ENCODE data around the gene PDCD4.

The PDCD4 gene

DNA sequence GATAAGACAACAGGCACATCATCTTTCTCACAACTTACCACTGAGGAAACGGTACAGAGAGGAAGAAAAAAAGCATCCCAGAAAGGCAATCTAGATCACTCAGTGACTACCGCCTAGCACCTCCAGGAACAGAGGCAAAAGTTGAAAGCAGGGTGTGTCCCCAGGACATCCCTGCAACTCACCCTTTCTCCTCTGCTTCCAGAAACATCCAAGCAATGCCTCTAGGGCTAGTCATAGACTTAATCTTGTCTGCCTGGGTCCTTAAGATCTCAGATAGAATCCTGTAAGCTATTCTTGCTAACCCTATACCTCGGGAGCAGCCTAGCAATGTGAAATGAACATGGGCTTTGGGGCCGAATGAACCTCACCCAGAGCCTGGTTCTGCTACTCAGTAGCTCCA is 18.8 kb upstream of the PDCD4 start:
- CTCF ChIA-PET = interaction anchor here (0.5 to 2.4 kb wide), 9 partner anchors 10 to 394 kb away, joined by 3 to 13 read pairs (median 3); partner anchors contain the start of gene PDCD4
- H3K9me3 ChIP-seq (ENCODE audit: control extremely low read depth in 1 of 5, control insufficient read depth in 4 of 5, insufficient read depth in 2 of 5, low read depth in 1 of 5, low read length in 4 of 5) = no peaks in the 10 kb centered on the region
- no peak overlapping the region for H3K4me3 ChIP-seq (ENCODE audit: control insufficient read depth in 1 of 7, extremely low read depth in 1 of 7, insufficient read depth in 4 of 7, low read depth in 2 of 7, low read length in 6 of 7)
- 100% methylated on average over 3 of the region's 4 CpGs for WGBS (ENCODE audit: insufficient coverage)
- DNase-seq = no peak
- H3K36me3 ChIP-seq (ENCODE audit: control insufficient read depth in 4 of 4, insufficient read depth in 4 of 4, low read length in 3 of 4) = no peaks in the 10 kb centered on the region
- H3K4me1 ChIP-seq (ENCODE audit: control extremely low read depth in 1 of 4, control insufficient read depth in 4 of 4, insufficient read depth in 4 of 4, low read length in 3 of 4) = peaks cover 8 to 35% (median 22%) of the 10 kb centered on the region in 4 experiments
- H3K27me3 ChIP-seq (replicated peaks in 2 of 5; ENCODE audit: control insufficient read depth in 4 of 5, insufficient read depth in 5 of 5, low read length in 4 of 5) = no peaks in the 10 kb centered on the region
- H3K27ac ChIP-seq (ENCODE audit: insufficient read depth in 1 of 2, low read depth in 1 of 2, low read length in 2 of 2, poor library complexity in 1 of 2, severe bottlenecking in 2 of 2) = no peak overlapping the region
- POLR2A ChIA-PET = no interaction called here

DNA sequence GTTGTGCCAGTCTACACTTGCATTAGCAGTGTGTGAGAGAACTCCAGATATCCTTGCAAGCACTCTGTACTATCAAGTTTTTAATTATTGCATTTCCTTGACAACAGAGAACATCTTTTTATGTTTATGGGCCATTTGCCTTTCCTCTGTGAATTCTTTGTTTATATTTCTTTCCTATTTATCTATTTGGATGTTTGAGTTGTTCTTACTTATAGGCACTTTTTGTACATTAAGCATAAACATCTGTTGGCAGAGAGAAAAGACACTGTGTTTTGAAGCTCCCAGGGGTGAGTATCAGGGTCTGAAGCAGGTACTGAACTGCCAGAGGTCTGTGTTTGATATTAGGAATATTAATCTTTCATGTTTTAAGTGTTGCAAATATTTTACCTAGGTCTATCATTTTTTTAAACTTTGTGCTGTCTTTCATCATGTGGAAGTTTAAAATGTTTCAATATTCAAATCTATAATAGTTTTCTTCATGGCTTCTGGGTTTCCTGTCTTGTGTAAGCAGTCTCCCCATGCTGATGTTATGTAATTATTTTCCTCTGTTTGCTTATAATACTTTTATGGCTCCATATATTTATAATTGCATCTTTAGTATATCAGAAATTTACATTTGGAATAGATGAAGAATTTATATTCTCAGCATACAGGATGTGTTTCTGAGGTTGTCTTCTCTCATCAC is 17.7 kb upstream of the PDCD4 start:
- no peak overlapping the region for H3K27ac ChIP-seq (ENCODE audit: insufficient read depth in 1 of 2, low read depth in 1 of 2, low read length in 2 of 2, poor library complexity in 1 of 2, severe bottlenecking in 2 of 2)
- CTCF ChIA-PET = interaction anchor here (0.9 to 2.4 kb wide), 5 partner anchors 7 to 50 kb away, joined by 3 to 13 read pairs (median 6); no protein-coding TSS in a partner anchor
- H3K9me3 ChIP-seq (ENCODE audit: control extremely low read depth in 1 of 5, control insufficient read depth in 4 of 5, insufficient read depth in 2 of 5, low read depth in 1 of 5, low read length in 4 of 5) = no peaks in the 10 kb centered on the region
- H3K27me3 ChIP-seq (replicated peaks in 2 of 5; ENCODE audit: control insufficient read depth in 4 of 5, insufficient read depth in 5 of 5, low read length in 4 of 5) = no peaks in the 10 kb centered on the region
- POLR2A ChIA-PET = no interaction called here
- DNase-seq = no peak
- peaks cover 8 to 46% (median 26%) of the 10 kb centered on the region in 4 experiments for H3K4me1 ChIP-seq (ENCODE audit: control extremely low read depth in 1 of 4, control insufficient read depth in 4 of 4, insufficient read depth in 4 of 4, low read length in 3 of 4)
- no peaks in the 10 kb centered on the region for H3K36me3 ChIP-seq (ENCODE audit: control insufficient read depth in 4 of 4, insufficient read depth in 4 of 4, low read length in 3 of 4)
- H3K4me3 ChIP-seq (ENCODE audit: control insufficient read depth in 1 of 7, extremely low read depth in 1 of 7, insufficient read depth in 4 of 7, low read depth in 2 of 7, low read length in 6 of 7) = no peak overlapping the region

DNA sequence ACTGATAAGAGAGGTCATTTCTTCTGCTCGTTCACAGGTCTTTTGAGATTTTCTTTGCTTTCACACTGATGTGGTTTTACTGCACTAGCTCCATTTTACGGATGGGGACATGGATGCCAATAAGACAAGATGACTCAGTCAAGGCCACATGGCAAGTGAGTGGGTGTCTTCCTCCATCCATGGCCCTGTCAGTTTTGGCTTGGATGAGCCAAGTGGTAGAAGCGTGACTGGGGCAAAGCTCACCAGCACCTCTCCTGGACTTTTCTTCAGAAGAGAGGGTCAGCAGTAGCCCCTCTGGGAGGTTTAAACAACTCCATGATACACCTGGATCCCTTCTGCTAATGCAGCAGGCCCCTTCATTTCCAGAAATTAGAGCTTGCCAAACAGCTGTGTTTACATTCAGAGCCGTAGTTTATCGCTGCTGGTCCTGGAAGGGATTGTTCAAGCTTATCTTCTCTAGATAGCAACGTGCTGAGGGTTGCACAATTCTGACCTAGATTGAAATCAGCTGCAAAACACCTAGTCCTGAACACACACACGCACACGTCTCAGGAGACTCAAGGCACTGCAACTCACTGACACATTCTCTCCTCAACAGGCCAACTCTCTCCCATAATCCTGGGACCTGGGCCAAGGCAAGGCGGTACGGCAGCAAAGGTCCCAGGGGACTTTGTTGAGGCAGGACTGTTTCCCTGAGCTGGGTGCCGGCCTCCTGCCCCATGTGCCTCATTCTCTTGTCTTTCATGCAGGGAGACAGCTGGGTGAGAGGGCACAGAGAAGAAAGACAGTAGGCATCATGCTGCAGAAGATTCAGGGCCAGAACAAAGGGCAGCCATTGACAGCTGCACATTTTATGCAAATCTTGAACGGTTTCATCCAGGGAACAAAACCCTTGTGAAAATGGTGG is 14.2 kb upstream of the PDCD4 start:
- Histone ChIP-seq H3K4me1 (ENCODE audit: control extremely low read depth in 1 of 4, control insufficient read depth in 4 of 4, insufficient read depth in 4 of 4, low read length in 3 of 4) (peaks cover 22 to 51% (median 37%) of the 10 kb centered on the region in 4 experiments), H3K27me3 (replicated peaks in 2 of 5; ENCODE audit: control insufficient read depth in 4 of 5, insufficient read depth in 5 of 5, low read length in 4 of 5) (no peaks in the 10 kb centered on the region), H3K9me3 (ENCODE audit: control extremely low read depth in 1 of 5, control insufficient read depth in 4 of 5, insufficient read depth in 2 of 5, low read depth in 1 of 5, low read length in 4 of 5) (no peaks in the 10 kb centered on the region), H3K36me3 (ENCODE audit: control insufficient read depth in 4 of 4, insufficient read depth in 4 of 4, low read length in 3 of 4) (no peaks in the 10 kb centered on the region), H3K27ac (ENCODE audit: insufficient read depth in 1 of 2, low read depth in 1 of 2, low read length in 2 of 2, poor library complexity in 1 of 2, severe bottlenecking in 2 of 2) (peak overlapping the region in 1 of 2 experiments; percentile 32), H3K4me3 (ENCODE audit: control insufficient read depth in 1 of 7, extremely low read depth in 1 of 7, insufficient read depth in 4 of 7, low read depth in 2 of 7, low read length in 6 of 7) (no peak overlapping the region)
- POLR2A ChIA-PET = interaction anchor here (0.9 kb wide), 1 partner anchor 10 kb away, joined by 3 read pairs; no protein-coding TSS in a partner anchor
- peak in 1 of 3 donors; percentile 48 for DNase-seq
- CTCF ChIA-PET = interaction anchor here (0.7 to 3.5 kb wide), 7 partner anchors 10 to 111 kb away, joined by 3 to 34 read pairs (median 5); no protein-coding TSS in a partner anchor
- WGBS (ENCODE audit: insufficient coverage) = 90% methylated on average over 6 of the region's 12 CpGs

DNA sequence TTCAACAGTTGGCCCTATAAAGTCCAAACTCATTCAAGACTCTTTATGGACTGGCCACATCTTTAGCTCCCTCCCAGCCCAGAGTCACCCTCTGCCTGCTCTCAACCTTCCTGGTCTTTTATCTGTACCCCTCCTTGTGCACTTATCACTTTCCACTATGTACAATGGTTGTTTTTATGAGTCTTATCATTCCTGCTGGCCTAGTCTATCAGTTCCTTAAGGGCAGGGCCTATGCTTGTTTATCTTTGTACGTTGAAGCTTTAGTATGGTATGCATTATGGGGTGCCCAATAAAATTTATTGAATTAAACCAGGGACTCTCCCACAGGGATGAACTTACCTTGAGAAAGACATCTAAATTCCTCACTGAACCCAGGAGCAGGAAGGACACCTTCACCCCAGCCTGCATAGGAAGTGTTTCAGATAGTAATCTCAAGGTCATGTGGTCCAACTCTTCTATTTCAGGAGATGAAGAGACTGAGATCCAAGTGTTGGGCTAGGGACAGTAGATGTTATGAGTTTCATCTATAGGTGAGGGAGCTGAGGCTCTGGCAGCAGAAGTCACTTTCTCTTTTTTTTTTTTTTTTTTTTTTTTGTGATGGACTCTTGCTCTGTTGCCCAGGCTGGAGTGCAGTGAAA is 13.3 kb upstream of the PDCD4 start:
- H3K9me3 ChIP-seq (ENCODE audit: control extremely low read depth in 1 of 5, control insufficient read depth in 4 of 5, insufficient read depth in 2 of 5, low read depth in 1 of 5, low read length in 4 of 5) = no peaks in the 10 kb centered on the region
- H3K27me3 ChIP-seq (replicated peaks in 2 of 5; ENCODE audit: control insufficient read depth in 4 of 5, insufficient read depth in 5 of 5, low read length in 4 of 5) = no peaks in the 10 kb centered on the region
- no peak overlapping the region for H3K4me3 ChIP-seq (ENCODE audit: control insufficient read depth in 1 of 7, extremely low read depth in 1 of 7, insufficient read depth in 4 of 7, low read depth in 2 of 7, low read length in 6 of 7)
- ChIA-PET POLR2A (interaction anchor here (0.9 kb wide), 1 partner anchor 13 kb away, joined by 3 read pairs; the partner anchor contains the start of gene PDCD4), CTCF (interaction anchor here (0.9 to 3.5 kb wide), 9 partner anchors 9 to 110 kb away, joined by 3 to 34 read pairs (median 5); partner anchors contain the start of gene PDCD4)
- H3K36me3 ChIP-seq (ENCODE audit: control insufficient read depth in 4 of 4, insufficient read depth in 4 of 4, low read length in 3 of 4) = no peaks in the 10 kb centered on the region
- WGBS (ENCODE audit: insufficient coverage) = no CpG with 5 or more reads among the region's 1 CpG
- DNase-seq = peak in 1 of 3 donors; percentile 41
- peak overlapping the region in 1 of 2 experiments; percentile 32 for H3K27ac ChIP-seq (ENCODE audit: insufficient read depth in 1 of 2, low read depth in 1 of 2, low read length in 2 of 2, poor library complexity in 1 of 2, severe bottlenecking in 2 of 2)
- H3K4me1 ChIP-seq (ENCODE audit: control extremely low read depth in 1 of 4, control insufficient read depth in 4 of 4, insufficient read depth in 4 of 4, low read length in 3 of 4) = peaks cover 29 to 59% (median 45%) of the 10 kb centered on the region in 4 experiments

DNA sequence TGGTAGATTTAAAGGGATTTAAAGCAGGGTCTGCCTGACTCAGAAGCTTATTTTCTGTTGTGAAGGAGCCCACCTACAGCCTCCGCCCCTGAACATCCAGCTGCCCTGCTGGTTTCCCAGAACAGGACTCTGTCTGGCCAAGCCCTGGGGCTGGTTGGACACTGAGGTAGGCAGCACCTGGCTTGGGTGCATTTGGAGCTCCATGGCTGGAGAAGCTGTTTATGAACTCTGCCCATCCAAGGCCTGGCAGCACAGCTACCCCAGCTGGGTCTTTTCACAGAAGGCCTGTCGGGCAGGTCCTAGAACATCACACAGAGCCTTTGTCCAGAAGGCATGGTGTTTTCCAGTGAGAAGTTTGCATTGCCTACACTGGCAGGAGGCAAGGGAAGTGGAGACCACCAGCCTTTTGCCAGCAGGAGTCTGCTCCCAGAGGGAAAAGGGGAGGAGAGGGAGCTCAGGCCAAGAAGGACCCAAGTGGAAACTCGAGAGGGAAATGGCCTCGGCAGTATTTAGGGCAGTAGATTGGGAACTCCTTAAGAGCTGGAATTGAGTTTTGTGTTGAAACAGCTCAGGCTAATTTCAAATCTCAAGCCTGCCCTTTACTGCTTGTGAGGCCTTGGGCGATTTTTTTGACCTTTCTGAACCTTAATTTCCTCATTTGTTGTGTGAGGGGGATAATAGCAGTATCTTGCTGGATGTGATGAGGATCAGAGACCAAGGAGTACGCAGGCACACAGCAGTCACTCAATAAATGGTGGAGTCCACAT is 12.3 kb upstream of the PDCD4 start:
- Histone ChIP-seq H3K4me1 (ENCODE audit: control extremely low read depth in 1 of 4, control insufficient read depth in 4 of 4, insufficient read depth in 4 of 4, low read length in 3 of 4) (peaks cover 38 to 66% (median 50%) of the 10 kb centered on the region in 4 experiments), H3K36me3 (ENCODE audit: control insufficient read depth in 4 of 4, insufficient read depth in 4 of 4, low read length in 3 of 4) (no peaks in the 10 kb centered on the region), H3K27me3 (replicated peaks in 2 of 5; ENCODE audit: control insufficient read depth in 4 of 5, insufficient read depth in 5 of 5, low read length in 4 of 5) (no peaks in the 10 kb centered on the region), H3K27ac (ENCODE audit: insufficient read depth in 1 of 2, low read depth in 1 of 2, low read length in 2 of 2, poor library complexity in 1 of 2, severe bottlenecking in 2 of 2) (peak overlapping the region in 1 of 2 experiments; percentile 11), H3K9me3 (ENCODE audit: control extremely low read depth in 1 of 5, control insufficient read depth in 4 of 5, insufficient read depth in 2 of 5, low read depth in 1 of 5, low read length in 4 of 5) (no peaks in the 10 kb centered on the region), H3K4me3 (ENCODE audit: control insufficient read depth in 1 of 7, extremely low read depth in 1 of 7, insufficient read depth in 4 of 7, low read depth in 2 of 7, low read length in 6 of 7) (no peak overlapping the region)
- CTCF ChIA-PET = interaction anchor here (0.9 to 3.5 kb wide), 7 partner anchors 8 to 111 kb away, joined by 3 to 34 read pairs (median 3); partner anchors contain the start of gene PDCD4
- POLR2A ChIA-PET = interaction anchor here (0.9 to 1.0 kb wide), 2 partner anchors 12 kb away, joined by 3 to 5 read pairs; partner anchors contain the start of gene PDCD4
- DNase-seq = no peak
- WGBS (ENCODE audit: insufficient coverage) = 96% methylated on average over 4 of the region's 6 CpGs

DNA sequence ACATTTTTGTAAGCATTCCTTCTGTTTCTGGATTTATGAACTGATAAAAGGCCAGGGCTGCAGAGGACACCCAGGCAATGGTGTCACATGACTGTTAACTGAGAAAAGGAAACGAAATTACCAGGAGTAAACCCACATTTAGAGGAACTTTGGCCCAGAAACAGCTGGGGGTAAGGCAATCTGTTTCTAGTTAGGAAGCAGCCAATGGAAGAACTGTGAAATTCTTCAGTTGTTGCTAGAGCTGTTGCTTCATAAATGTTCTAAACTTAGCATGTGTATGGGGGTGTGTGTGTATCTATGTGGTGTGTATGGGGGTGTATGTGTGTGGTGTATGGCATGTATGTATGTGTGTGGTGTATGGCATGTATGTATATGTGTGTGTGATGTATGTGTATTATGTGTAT is 11.8 kb upstream of the PDCD4 start:
- H3K36me3 ChIP-seq (ENCODE audit: control insufficient read depth in 4 of 4, insufficient read depth in 4 of 4, low read length in 3 of 4) = no peaks in the 10 kb centered on the region
- CTCF ChIA-PET = interaction anchor here (1.4 to 3.5 kb wide), 3 partner anchors 10 to 16 kb away, joined by 4 to 34 read pairs (median 10); partner anchors contain the start of gene PDCD4
- peaks cover 43 to 72% (median 55%) of the 10 kb centered on the region in 4 experiments for H3K4me1 ChIP-seq (ENCODE audit: control extremely low read depth in 1 of 4, control insufficient read depth in 4 of 4, insufficient read depth in 4 of 4, low read length in 3 of 4)
- POLR2A ChIA-PET = interaction anchor here (1.0 kb wide), 1 partner anchor 12 kb away, joined by 5 read pairs; the partner anchor contains the start of gene PDCD4
- WGBS (ENCODE audit: insufficient coverage) = 0% methylated on average over 1 of the region's 1 CpG
- peak overlapping the region in 1 of 2 experiments; percentile 11 for H3K27ac ChIP-seq (ENCODE audit: insufficient read depth in 1 of 2, low read depth in 1 of 2, low read length in 2 of 2, poor library complexity in 1 of 2, severe bottlenecking in 2 of 2)
- no peaks in the 10 kb centered on the region for H3K27me3 ChIP-seq (replicated peaks in 2 of 5; ENCODE audit: control insufficient read depth in 4 of 5, insufficient read depth in 5 of 5, low read length in 4 of 5)
- H3K4me3 ChIP-seq (ENCODE audit: control insufficient read depth in 1 of 7, extremely low read depth in 1 of 7, insufficient read depth in 4 of 7, low read depth in 2 of 7, low read length in 6 of 7) = no peak overlapping the region
- DNase-seq = peak in 2 of 3 donors; percentile 55 to 57
- H3K9me3 ChIP-seq (ENCODE audit: control extremely low read depth in 1 of 5, control insufficient read depth in 4 of 5, insufficient read depth in 2 of 5, low read depth in 1 of 5, low read length in 4 of 5) = no peaks in the 10 kb centered on the region
